Measurements from ENCODE around the gene NRTN. TPM values are rescaled to one million over a fixed set of nuclear protein-coding genes. Genes with fewer than 3 reads are reported as not detected.

NRTN gene
- total and polyA plus RNA-seq, 2 donors (not counting 1 experiment from before 2014, with no cell fraction given), result 0.27 TPM; not detected in 1

GRCh38 chr19:5863030-5863665, 58.3 kb downstream of the NRTN start:
- Histone ChIP-seq H2AFZ (ENCODE audit: insufficient read depth, low read depth, low read length, poor library complexity, severe bottlenecking) (no peak overlapping the region), H3K9me3 (ENCODE audit: control extremely low read depth in 1 of 3, control insufficient read depth in 2 of 3, insufficient read depth in 1 of 3, low read length in 2 of 3) (peaks cover 0 to 3% (median 0%) of the 10 kb centered on the region in 3 donors), H3K27ac (ENCODE audit: low read length in 2 of 2) (no peak overlapping the region), H3K79me2 (ENCODE audit: control insufficient read depth, insufficient read depth, low read length) (no peaks in the 10 kb centered on the region), H3K4me2 (replicated peaks; ENCODE audit: low read depth, low read length, poor library complexity, severe bottlenecking) (no peak overlapping the region), H3K4me1 (ENCODE audit: control insufficient read depth in 2 of 2, insufficient read depth in 2 of 2, low read length in 2 of 2) (no peaks in the 10 kb centered on the region), H4K20me1 (ENCODE audit: control insufficient read depth, insufficient read depth, low read length, poor library complexity, severe bottlenecking) (no peaks in the 10 kb centered on the region), H3K27me3 (replicated peaks in 1 of 4; ENCODE audit: control extremely low read depth in 1 of 4, control insufficient read depth in 3 of 4, insufficient read depth in 4 of 4, low read length in 3 of 4) (peaks cover 0 to 4% (median 0%) of the 10 kb centered on the region in 4 experiments), H3K9ac (ENCODE audit: low read length) (no peak overlapping the region), H3K36me3 (replicated peaks in 1 of 2; ENCODE audit: control extremely low read depth in 1 of 2, control insufficient read depth in 1 of 2, extremely low read depth in 1 of 2, insufficient read depth in 2 of 2, low read length in 1 of 2) (no peaks in the 10 kb centered on the region), H3K4me3 (ENCODE audit: control extremely low read depth in 1 of 5, extremely low read depth in 1 of 5, insufficient read depth in 1 of 5, low read depth in 2 of 5, low read length in 4 of 5) (no peak overlapping the region)
- ATAC-seq (ENCODE audit: low read depth), result no peak
- ChIA-PET CTCF (no interaction called here), POLR2A (no interaction called here)
- peaks cover 16% of the 10 kb centered on the region for H3K27me3 Mint-ChIP-seq
- DNase-seq, result no peak
- no peak overlapping the region for H3K4me3 Mint-ChIP-seq
- H3K27ac Mint-ChIP-seq, result no peak overlapping the region
- no peaks in the 10 kb centered on the region for H3K9me3 Mint-ChIP-seq (ENCODE audit: insufficient read depth)
- 81% methylated on average over 7 of the region's 11 CpGs for WGBS (ENCODE audit: insufficient coverage)
- TF ChIP-seq CTCF (IDR thresholded peaks at IDR 0.05) (no peak), EZH2 (IDR thresholded peaks at IDR 0.05; ENCODE audit: borderline replicate concordance, insufficient read depth, low read depth, low read length, poor library complexity, severe bottlenecking) (no peak)
- H3K4me1 Mint-ChIP-seq, result no peaks in the 10 kb centered on the region
- intact Hi-C loops (cut with micrococcal nuclease), result no loop called here

DNA sequence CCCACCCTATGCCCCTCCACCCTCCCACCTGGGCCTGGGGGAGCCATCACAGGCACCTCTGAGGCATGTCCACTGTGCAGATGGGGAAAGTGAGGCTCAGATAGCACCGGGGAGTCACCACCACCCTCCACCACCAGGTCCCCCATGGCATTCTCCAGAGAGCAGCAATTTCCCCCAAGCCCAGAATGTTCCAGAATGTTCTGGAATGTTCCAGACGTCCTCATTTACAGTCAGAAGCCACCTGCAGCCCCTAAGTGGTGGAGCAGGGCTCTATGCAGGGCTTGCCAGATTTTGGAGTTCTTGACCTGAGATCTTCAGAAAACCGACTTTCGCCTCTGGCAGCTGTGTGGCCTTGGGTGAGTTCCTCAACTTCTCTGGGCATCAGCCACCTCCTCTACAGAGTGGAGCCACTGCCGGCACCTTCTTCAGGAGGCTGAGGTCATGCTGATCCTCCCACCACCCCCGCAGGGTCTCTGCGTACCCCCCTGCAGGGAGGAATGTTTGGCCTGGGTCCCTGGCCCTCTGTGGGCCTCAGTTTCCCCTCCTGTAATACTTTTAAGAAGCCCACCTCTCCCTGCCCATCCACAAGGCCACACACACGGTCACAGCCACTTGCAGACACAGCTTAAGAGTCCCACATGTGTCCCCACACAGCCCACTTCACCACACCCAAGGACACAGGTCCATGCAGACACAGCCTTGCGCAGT, 59.3 kb downstream of the NRTN start:
- no peak overlapping the region for H3K27ac ChIP-seq (ENCODE audit: low read length in 2 of 2)
- WGBS (ENCODE audit: insufficient coverage), result 83% methylated on average over 7 of the region's 9 CpGs
- Mint-ChIP-seq H3K4me1 (no peaks in the 10 kb centered on the region), H3K27ac (no peak overlapping the region), H3K27me3 (peaks cover 16% of the 10 kb centered on the region), H3K4me3 (no peak overlapping the region), H3K9me3 (ENCODE audit: insufficient read depth) (no peaks in the 10 kb centered on the region)
- no peak overlapping the region for H3K9ac ChIP-seq (ENCODE audit: low read length)
- no peaks in the 10 kb centered on the region for H3K36me3 ChIP-seq (replicated peaks in 1 of 2; ENCODE audit: control extremely low read depth in 1 of 2, control insufficient read depth in 1 of 2, extremely low read depth in 1 of 2, insufficient read depth in 2 of 2, low read length in 1 of 2)
- intact Hi-C loops (cut with micrococcal nuclease), result no loop called here
- H3K79me2 ChIP-seq (ENCODE audit: control insufficient read depth, insufficient read depth, low read length), result no peaks in the 10 kb centered on the region
- H2AFZ ChIP-seq (ENCODE audit: insufficient read depth, low read depth, low read length, poor library complexity, severe bottlenecking), result no peak overlapping the region
- CTCF ChIA-PET, result no interaction called here
- POLR2A ChIA-PET, result no interaction called here
- DNase-seq, result no peak
- no peak for ATAC-seq (ENCODE audit: low read depth)
- H3K4me1 ChIP-seq (ENCODE audit: control insufficient read depth in 2 of 2, insufficient read depth in 2 of 2, low read length in 2 of 2), result no peaks in the 10 kb centered on the region
- peaks cover 0 to 4% (median 0%) of the 10 kb centered on the region in 4 experiments for H3K27me3 ChIP-seq (replicated peaks in 1 of 4; ENCODE audit: control extremely low read depth in 1 of 4, control insufficient read depth in 3 of 4, insufficient read depth in 4 of 4, low read length in 3 of 4)
- no peak for TF ChIP-seq CTCF (IDR thresholded peaks at IDR 0.05)
- no peak for TF ChIP-seq EZH2 (IDR thresholded peaks at IDR 0.05; ENCODE audit: borderline replicate concordance, insufficient read depth, low read depth, low read length, poor library complexity, severe bottlenecking)
- no peaks in the 10 kb centered on the region for H4K20me1 ChIP-seq (ENCODE audit: control insufficient read depth, insufficient read depth, low read length, poor library complexity, severe bottlenecking)
- H3K4me2 ChIP-seq (replicated peaks; ENCODE audit: low read depth, low read length, poor library complexity, severe bottlenecking), result no peak overlapping the region
- H3K4me3 ChIP-seq (ENCODE audit: control extremely low read depth in 1 of 5, extremely low read depth in 1 of 5, insufficient read depth in 1 of 5, low read depth in 2 of 5, low read length in 4 of 5), result no peak overlapping the region
- H3K9me3 ChIP-seq (ENCODE audit: control extremely low read depth in 1 of 3, control insufficient read depth in 2 of 3, insufficient read depth in 1 of 3, low read length in 2 of 3), result no peaks in the 10 kb centered on the region

Data from B cell (primary cell).